Ureter (tissue), 1 donor: Measurements from ENCODE around the gene IFNL2. TPM values are rescaled to one million over a fixed set of nuclear protein-coding genes. Genes with fewer than 3 reads are reported as not detected.
"Not testable (repeated sequence)": the region's sequence is repeated elsewhere in the genome, so short reads cannot be mapped to it uniquely, and the experiment has no call there.

ENCODE experiments used
- DNase-seq: peaks from one replicate; pipeline ENCODE4 v3.0.0-alpha.2; 2020; ENCODE audit warnings: low spot score
- total RNA-seq: library from RNA; stranded (reverse); gene quantifications from one replicate; pipeline ENCODE4 v1.2.4, GENCODE V29; 2023
- donor health status: DM: yes; HTN: yes; CAD: no.

Gene IFNL2
- total RNA-seq, result not detected

DNA sequence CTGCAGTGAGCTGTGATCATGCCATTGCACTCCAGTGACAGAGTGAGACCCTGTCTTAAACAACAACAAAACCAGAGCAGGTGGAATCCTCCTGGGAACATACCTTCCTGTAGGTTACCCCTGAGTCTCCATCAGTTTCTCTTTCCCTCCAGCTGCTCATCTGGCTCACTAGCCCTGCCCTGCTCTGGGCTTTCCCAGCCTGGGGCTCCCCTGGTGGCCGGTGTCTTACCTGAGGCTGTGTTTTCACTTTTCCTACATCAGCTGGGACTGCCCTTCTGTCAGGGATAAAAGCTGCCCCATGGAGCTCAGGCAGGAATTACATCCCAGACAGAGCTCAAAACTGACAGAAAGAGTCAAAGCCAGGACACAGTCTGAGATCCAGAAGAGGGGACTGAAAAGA lies at the start of gene IFNL2:
TSS of gene IFNL2 (plus strand) at position 312 of the 400 bp plus-strand sequence. CDS start 173 bp downstream, outside the sequence.
- not testable (repeated sequence) for DNase-seq

DNA sequence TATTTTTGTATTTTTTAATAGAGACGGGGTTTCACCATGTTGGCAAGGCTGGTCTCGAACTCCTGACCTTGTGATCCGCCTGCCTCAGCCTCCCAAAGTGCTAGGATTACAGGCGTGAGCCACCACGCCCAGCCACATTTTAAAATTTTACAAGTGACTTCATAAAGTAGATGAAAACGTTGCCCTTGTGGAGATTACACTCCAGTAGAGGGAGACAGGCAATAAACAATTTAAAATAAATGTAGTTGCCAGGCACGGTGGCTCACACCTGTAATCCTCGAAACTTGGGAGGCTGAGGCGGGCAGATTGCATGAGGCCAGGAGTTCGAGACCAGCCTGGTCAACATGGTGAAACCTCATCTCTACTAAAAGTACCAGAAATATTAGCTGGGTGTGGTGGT lies 49.1 kb upstream of the IFNL2 start:
- DNase-seq, result not testable (repeated sequence)

DNA sequence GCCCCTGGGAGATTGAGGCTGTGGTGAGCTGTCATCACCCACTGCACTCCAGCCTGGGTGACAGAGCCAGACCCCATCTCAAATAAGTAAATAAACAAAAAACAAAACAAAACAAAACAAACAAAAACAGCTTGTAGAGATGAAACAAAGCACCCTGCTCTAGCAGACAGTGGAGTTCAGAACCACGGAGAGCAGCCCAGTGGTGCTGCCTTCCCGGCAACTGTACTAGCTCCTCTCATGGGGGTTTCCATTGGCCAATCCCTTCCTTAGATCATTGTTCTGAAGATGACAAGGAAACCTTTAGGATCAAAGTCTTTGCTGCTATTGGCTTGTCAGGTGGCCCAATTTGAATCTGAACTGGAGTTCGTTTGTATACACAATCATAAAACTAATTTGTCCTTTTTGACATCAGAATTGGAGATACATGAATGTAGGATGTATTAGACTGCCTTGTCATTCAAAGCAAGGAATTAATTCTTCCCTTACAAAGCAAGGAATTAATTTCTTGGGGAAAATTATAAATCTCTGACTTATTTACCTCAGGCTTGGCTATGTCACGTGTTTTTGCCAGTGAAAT lies 44.4 kb upstream of the IFNL2 start:
- DNase-seq, result no peak

DNA sequence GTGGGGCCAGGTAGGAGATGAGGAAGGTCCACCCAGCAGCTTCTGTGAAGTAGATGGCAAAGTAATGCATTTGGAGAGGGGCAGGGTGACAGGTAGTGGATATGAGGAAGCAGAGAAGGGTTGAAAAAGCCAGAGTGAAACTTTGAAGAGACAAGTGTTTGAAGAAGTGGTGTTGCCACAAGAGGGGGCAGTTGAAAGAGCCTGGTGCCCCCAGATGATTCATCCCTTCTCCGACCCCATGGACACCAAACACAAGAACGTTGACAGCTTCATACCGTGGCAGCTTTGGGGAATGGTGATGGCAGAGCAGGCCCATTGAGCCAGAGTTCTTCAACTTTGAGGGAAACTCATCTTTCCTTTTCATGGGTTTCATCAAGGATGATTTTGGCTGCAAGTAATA lies 43.3 kb upstream of the IFNL2 start:
- no peak for DNase-seq

GRCh38 chr19:39230096-39230764 lies 38.0 kb upstream of the IFNL2 start:
- no peak for DNase-seq

- DNase-seq, result no peak
Observed at GRCh38 chr19:39232708-39233107, 35.5 kb upstream of the IFNL2 start.

DNA sequence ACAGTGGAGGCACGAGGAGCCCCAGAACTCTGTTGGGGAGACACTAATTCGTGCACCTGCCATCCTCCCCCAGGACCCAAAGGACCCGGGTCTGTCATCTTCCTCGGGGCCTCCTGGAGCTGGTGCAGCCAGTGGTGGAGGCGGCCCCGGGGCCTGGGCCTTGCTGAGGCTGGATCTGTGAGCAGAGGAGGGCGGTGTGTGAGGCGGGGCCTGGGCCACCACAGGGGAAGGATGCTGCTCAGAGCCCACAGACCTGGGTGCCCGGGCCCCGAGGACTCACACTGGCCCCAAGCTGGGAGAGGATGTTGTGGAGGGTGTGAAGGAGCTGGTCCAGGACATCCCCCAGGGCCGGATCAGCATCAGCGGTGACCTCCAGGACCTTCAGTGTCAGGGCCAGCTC lies 31.7 kb upstream of the IFNL2 start:
- no peak for DNase-seq

DNA sequence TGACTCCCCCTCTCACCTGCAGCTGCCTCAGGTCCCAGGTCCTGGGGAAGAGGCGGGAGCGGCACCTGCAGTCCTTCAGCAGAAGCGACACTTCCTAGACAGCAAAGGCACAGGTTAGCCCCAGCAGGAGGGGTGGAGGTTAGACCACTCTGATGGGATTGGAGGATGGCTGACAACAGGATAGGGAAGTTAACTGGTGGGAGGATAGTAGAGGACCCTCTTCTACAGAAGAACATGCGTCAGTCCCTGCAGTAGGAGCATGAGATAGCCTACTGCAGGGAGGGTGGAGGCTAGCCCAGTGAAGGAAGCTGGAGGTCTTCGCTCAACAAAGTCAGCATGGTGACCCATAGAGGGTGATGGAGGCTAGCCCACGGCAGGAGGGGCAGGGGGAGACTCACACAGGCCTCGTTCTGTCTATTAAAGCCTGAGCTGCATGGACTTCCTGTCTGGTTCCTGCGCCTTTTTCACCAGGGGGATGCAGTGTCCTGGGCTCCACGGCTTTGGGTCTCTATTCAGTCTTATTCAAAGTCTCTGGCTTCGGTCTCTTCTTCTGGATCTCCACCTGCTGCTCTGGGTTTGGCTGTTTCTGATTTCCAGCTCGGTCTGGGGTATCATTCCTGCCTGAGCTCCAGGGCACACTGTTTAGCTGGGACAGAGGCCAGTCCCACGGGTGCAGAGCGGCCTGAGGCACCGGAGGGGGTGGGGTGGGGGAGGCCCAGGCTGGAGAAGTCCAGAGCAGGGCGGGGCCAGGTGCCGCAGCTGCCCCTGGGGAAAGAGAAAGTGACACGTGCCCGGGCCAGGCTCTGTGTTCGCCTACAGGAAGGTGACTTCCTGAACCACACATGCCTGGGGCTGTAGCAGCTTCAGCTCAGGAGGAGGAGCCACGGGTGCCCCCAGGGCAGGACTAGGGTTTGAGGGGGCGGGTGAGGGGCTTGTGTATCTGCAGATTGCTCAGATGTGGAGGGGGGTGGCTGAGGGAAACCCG lies 30.7 kb upstream of the IFNL2 start:
- peak; percentile 84 for DNase-seq

- no peak for DNase-seq
Observed at GRCh38 chr19:39238209-39238608, 30.0 kb upstream of the IFNL2 start.

DNA sequence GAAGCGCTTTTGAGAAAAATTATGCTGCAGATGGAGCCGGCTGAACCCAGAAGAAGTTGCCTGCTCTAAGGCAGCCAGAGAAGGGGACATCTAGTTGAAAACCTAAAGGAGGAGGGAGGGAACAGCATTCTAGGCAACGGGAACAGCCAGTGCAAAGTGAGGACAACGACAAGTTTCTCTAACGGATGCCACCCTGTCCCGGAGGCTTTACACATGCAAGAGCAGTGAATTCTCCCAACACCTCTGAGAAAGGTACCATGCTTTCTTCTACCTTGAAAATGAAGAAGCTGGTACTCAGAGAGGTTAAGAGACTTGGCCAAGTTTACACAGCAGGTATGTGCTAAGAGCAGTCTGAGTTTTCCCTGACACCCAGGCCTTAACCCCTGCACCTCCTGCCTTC lies 29.3 kb upstream of the IFNL2 start:
- no peak for DNase-seq

DNA sequence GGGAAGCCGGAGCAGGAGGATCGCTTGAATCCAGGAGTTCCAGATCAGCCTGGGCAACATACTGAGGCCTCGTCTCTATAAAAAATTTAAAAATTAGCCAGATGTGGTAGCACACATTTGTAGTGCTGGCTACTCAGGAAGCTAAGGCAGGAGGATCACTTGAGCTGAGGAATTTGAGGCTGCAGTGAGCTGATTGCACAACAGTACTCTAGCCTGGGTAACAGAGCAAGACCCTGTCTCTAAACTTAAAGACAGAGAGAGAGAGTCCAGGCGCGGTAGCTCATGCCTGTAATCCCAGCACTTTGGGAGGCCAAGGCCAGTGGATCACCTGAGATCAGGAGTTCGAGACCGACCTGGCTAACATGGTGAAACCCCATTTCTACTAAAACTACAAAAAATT lies 27.8 kb upstream of the IFNL2 start:
- no peak for DNase-seq

DNA sequence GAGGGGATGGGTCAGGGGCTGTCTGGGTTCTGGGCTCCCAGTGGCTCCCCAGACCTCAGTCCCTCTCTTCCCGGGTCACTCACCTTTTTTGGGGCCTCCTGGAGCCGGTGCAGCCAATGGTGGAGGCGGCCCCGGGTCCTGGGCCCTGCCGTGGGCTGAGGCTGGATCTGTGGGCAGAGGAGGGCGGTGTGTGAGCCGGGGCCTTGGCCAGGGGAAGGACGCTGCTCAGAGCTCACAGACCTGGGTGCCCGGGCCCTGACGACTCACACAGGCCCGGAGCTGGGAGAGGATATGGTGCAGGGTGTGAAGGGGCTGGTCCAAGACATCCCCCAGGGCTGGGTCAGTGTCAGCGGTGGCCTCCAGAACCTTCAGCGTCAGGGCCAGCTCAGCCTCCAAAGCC lies 24.5 kb upstream of the IFNL2 start:
- not testable (repeated sequence) for DNase-seq

DNA sequence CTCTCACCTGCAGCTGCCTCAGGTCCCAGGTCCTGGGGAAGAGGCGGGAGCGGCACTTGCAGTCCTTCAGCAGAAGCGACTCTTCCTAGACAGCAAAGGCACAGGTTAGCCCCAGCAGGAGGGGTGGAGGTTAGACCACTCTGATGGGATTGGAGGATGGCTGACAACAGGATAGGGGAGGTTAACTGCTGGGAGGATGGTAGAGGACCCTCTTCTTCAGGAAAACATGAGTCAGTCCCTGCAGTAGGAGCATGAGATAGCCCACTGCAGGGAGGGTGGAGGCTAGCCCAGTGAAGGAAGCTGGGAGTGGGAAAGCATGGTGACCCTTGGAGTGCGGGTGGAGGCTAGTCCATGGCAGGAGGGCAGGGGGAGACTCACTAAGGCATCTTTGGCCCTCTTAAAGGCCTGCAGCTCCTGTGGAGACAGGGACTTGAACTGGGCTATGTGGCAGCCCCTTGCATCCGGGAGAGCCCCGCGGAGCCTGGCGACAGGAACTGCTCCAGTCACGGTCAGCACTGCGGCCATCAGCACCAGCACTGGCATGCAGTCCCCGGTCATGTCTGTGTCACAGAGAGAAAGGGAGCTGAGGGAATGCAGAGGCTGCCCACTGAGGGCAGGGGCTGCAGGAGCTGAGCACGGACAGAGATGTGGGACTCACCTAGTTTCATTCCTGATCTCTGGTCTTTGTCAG lies 23.6 kb upstream of the IFNL2 start, which contains the start of gene IFNL3:
TSS of gene IFNL3 (minus strand) at position 597 of the 691 bp plus-strand sequence. CDS start at position 558, 39 bp downstream.
- not testable (repeated sequence) for DNase-seq

DNA sequence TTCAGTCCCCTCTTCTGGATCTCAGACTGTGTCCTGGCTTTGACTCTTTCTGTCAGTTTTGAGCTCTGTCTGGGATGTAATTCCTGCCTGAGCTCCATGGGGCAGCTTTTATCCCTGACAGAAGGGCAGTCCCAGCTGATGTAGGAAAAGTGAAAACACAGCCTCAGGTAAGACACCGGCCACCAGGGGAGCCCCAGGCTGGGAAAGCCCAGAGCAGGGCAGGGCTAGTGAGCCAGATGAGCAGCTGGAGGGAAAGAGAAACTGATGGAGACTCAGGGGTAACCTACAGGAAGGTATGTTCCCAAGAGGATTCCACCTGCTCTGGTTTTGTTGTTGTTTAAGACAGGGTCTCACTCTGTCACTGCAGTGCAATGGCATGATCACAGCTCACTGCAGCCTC lies 23.0 kb upstream of the IFNL2 start:
- DNase-seq, result not testable (repeated sequence)

GRCh38 chr19:39246951-39247669 lies 21.1 kb upstream of the IFNL2 start:
- DNase-seq, result no peak

- no peak for DNase-seq
Observed at GRCh38 chr19:39247701-39248664, 20.2 kb upstream of the IFNL2 start.

DNA sequence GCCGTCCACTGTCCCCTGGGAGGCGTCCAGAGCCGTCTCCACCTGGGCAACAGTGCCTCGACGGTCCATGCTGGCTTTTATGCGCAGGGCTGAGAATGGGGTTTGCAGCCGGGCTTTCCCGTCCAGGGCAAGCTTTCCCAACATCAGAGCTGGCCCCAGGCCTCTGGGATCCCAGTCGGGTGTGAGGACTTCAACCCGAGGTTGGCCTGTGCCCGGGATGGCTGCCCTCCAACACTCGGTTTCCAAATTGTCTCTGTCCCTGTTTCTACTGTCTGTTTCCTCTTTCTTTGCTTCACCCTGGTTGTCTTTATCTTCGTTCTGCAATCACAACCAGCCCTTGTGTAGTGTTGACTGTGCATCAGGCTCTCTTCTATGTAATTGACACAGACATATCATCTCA lies 19.4 kb upstream of the IFNL2 start, which contains the start of gene IFNL4:
TSS of gene IFNL4 (minus strand) at position 51 of the 400 bp plus-strand sequence.
- no peak for DNase-seq

DNA sequence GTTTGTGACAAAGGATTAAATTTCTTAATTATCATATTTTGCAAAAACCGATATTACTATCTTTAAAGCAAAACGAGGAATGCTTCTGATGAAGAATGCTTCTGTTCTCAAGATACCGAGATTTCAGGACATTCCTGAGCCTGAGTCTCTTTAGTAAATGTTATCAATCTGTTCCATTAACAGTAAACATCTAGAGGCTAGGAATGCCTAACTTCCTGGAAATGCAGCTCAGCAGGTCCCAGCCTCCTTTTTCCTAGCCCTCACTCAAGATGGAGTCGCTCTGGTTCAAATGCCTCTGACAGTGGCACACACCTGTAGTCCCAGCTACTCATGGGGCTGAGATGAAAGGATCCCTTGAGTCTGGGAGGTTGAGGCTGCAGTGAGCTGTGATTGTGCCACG lies 17.1 kb upstream of the IFNL2 start:
- DNase-seq, result no peak

DNA sequence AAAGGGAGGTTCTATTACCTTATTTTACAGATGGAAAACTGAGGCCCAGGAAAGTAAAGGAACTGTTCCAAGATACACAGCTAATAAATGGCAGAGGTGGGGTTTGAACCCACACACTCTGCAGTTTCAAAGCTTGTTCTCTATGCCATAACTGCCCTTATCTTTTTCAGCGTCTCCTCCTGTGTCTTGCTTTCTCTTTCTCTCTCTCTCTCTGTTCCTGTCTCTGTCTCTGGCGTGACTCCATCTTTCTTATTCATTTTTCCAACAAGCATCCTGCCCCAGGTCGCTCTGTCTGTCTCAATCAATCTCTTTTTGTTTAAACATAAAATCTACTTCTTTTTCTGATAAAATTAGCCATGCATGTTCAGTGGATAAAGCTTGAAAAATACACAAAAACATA lies 16.4 kb upstream of the IFNL2 start:
- DNase-seq, result no peak

DNA sequence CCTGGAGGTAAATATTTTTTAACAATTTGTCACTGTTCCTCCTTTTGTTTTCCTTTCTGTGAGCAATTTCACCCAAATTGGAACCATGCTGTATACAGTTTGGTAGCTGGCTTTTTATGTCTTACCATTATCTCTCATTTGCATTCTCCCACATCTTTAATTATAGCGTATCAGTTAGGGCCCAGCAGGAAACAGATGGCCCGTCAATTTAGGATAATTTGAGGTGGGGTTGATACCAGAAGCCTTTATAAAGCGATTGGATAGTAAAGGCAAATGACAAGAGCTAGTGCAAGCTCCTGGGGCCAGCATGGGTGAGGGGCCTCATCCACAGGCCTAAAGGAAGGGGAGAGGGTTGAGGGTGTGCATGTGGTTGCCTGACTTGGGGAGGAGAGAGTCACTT lies 15.7 kb upstream of the IFNL2 start:
- no peak for DNase-seq
